ENCODE results near the gene VSNL1. TPM values are rescaled to one million over a fixed set of nuclear protein-coding genes. Genes with fewer than 3 reads are reported as not detected.

VSNL1 gene
- total RNA-seq, 1 experiment from 2014 or later, result 9.9 TPM

DNA sequence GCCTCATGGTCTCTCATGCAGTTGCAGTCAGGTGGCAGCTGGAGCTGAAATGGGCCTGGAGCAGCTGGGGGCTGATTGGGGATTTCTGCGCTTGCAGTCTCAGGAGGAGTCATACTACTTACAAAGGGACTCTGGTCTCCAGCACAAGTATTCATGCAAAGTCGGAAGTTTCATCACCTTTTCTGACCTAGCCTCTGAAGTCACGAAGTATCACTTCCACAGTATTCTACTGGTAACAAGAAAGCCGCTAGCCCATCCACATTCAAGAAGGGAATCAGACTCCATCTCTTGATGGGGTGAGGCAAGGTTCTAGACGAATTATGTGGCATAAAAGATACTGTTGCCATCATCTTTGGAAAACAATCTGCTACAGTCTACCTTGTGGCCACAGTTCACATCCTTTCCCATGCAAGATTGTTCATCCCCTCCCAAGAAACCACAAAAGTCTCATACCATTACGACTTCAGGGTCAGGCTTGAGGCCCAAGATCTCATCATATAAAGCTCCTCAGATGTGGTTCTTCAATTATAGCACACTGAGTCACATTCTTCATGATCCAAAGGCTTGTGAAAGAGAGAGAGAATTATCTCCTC is 117.9 kb downstream of the VSNL1 start:
- Histone ChIP-seq H3K23me2 (ENCODE audit: insufficient read length, low read depth, low read length, poor library complexity, severe bottlenecking) (no peaks in the 10 kb centered on the region), H2BK12ac (ENCODE audit: insufficient read length, low read depth, low read length) (no peak overlapping the region), H3K56ac (ENCODE audit: insufficient read length, low read depth, low read length) (no peak overlapping the region), H3K23ac (ENCODE audit: insufficient read length, low read depth, low read length) (no peak overlapping the region), H3K27ac (ENCODE audit: insufficient read length, low read depth, low read length) (no peak overlapping the region), H3K4me2 (ENCODE audit: insufficient read depth, insufficient read length, low read length) (no peak overlapping the region), H4K20me1 (ENCODE audit: control insufficient read depth, insufficient read depth, insufficient read length) (no peaks in the 10 kb centered on the region), H4K5ac (ENCODE audit: insufficient read length, low read depth, low read length) (no peak overlapping the region), H4K8ac (replicated peaks; ENCODE audit: insufficient read length, low read depth, low read length) (no peak overlapping the region), H3T11ph (ENCODE audit: low read length) (no peak overlapping the region), H4K91ac (ENCODE audit: insufficient read length, low read depth, low read length) (no peak overlapping the region), H3K4ac (ENCODE audit: low read depth, low read length) (no peak overlapping the region), H3K79me1 (ENCODE audit: insufficient read depth, low read depth, low read length, poor library complexity, severe bottlenecking) (no peaks in the 10 kb centered on the region), H3K14ac (ENCODE audit: insufficient read depth, low read length) (no peak overlapping the region), H2AK5ac (ENCODE audit: insufficient read length, low read length) (no peak overlapping the region), H3K79me2 (ENCODE audit: insufficient read depth, low read length) (no peaks in the 10 kb centered on the region), H3K9me3 (ENCODE audit: control insufficient read depth, low read depth, low read length) (no peaks in the 10 kb centered on the region), H3K18ac (ENCODE audit: insufficient read length, low read depth, low read length) (no peak overlapping the region), H3K4me1 (ENCODE audit: insufficient read depth, low read length) (no peaks in the 10 kb centered on the region), H2BK20ac (ENCODE audit: low read depth, low read length, poor library complexity, severe bottlenecking) (no peak overlapping the region), H2BK120ac (ENCODE audit: low read depth, low read length, poor library complexity, severe bottlenecking) (no peak overlapping the region), H2BK5ac (ENCODE audit: insufficient read length, low read length) (no peak overlapping the region), H2AFZ (ENCODE audit: low read length) (no peak overlapping the region), H3K27me3 (ENCODE audit: insufficient read depth, low read length) (no peaks in the 10 kb centered on the region), H3K9ac (ENCODE audit: extremely low read depth, insufficient read length, low read length) (no peak overlapping the region), H2BK15ac (ENCODE audit: low read depth, low read length) (no peak overlapping the region)
- no CpG with 5 or more reads among the region's 6 CpGs for WGBS (ENCODE audit: extremely low coverage, insufficient read length, low lambda C conversion rate)
- no peaks in the 10 kb centered on the region for H3K9me3 Mint-ChIP-seq
- TF ChIP-seq, protein P1, sequence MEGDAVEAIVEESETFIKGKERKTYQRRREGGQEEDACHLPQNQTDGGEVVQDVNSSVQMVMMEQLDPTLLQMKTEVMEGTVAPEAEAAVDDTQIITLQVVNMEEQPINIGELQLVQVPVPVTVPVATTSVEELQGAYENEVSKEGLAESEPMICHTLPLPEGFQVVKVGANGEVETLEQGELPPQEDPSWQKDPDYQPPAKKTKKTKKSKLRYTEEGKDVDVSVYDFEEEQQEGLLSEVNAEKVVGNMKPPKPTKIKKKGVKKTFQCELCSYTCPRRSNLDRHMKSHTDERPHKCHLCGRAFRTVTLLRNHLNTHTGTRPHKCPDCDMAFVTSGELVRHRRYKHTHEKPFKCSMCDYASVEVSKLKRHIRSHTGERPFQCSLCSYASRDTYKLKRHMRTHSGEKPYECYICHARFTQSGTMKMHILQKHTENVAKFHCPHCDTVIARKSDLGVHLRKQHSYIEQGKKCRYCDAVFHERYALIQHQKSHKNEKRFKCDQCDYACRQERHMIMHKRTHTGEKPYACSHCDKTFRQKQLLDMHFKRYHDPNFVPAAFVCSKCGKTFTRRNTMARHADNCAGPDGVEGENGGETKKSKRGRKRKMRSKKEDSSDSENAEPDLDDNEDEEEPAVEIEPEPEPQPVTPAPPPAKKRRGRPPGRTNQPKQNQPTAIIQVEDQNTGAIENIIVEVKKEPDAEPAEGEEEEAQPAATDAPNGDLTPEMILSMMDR (conservative IDR thresholded peaks at IDR 0.05), result no peak
- no peaks in the 10 kb centered on the region for H3K4me1 Mint-ChIP-seq
- H3K4me3 Mint-ChIP-seq, result no peak overlapping the region
- H3K27ac Mint-ChIP-seq, result peak overlapping the region in 2 of 3 experiments; percentile 17 to 37; a peak in 2 of 7 replicates
- DNase-seq, result no peak
- H3K36me3 Mint-ChIP-seq (ENCODE audit: insufficient read depth in 1 of 3, low read depth in 3 of 3), result peaks cover 9 to 13% (median 10%) of the 10 kb centered on the region in 3 experiments; a peak in 6 of 7 replicates
- no peaks in the 10 kb centered on the region for H3K27me3 Mint-ChIP-seq (ENCODE audit: low read depth)
